K562 (cell line): ENCODE data around the gene SLC43A2. TPM values are rescaled to one million over a fixed set of nuclear protein-coding genes. Genes with fewer than 3 reads are reported as not detected.

Source experiments
- ATAC-seq: fragments of 200-7000 bp; cut with Tn5 transposase; 3 replicates; pipeline ENCODE4 v1.9.1; 2020; ENCODE audit warnings: moderate library complexity
- BruUV-seq: library from RNA; stranded (reverse); fragments of 400-500 nt; replicated peaks from 2 replicates; lab custom pipeline; 2021; lab: Mats Ljungman, UMichigan
- CTCF ChIA-PET: fragments of 300-600 bp; formaldehyde crosslinking; extraction: SDS; loops from one replicate; lab custom pipeline; 2021; ENCODE audit warnings: low intra/inter-chr PET ratio; lab: Yijun Ruan, JAX
- POLR2A ChIA-PET: fragments of 300-600, 350-650 bp; sonication (Branson Sonifier 250); formaldehyde crosslinking; extraction: SDS; loops from one replicate; lab custom pipeline; 2021; ENCODE audit warnings: antibody characterized with exemption, inconsistent platforms; lab: Yijun Ruan, JAX
- DNase-seq, 4 experiments: peaks; one replicate each; pipeline versions ENCODE4 v3.0.0 to v3.0.0-alpha.2; 2011 to 2018; ENCODE audit warnings: low spot score in 3 of 4, mixed read lengths in 3 of 4; ENCODE audit errors: extremely low read depth in 1 of 4
- FAIRE-seq: peaks from 2 replicates; lab custom pipeline; 2011; peaks lifted over from hg19 to GRCh38; lab: Jason Lieb, UNC
- H2AFZ ChIP-seq: 2 replicates; pipeline ENCODE4 v1.6.0; 2011; ENCODE audit warnings: low read depth, low read length, control low read depth, inconsistent platforms
- H3K27ac ChIP-seq: fragments of 200-600 bp; 3 replicates; pipeline ENCODE4 v1.8.0; 2011; ENCODE audit warnings: low read depth, mild to moderate bottlenecking, control low read depth, inconsistent platforms, low read length, moderate library complexity, mixed read lengths; ENCODE audit errors: extremely low read depth
- H3K27me3 ChIP-seq, 2 experiments: fragments of 300-600 bp in 1 of 2; 2 replicates in 1 of 2; 3 replicates in 1 of 2; pipeline versions ENCODE4 v1.6.0 to v1.8.0; 2011; ENCODE audit warnings: inconsistent platforms in 2 of 2, low read length in 2 of 2, mild to moderate bottlenecking in 1 of 2, mixed read lengths in 1 of 2, moderate library complexity in 1 of 2; ENCODE audit not compliant: control insufficient read depth in 2 of 2, insufficient read depth in 2 of 2
- H3K36me3 ChIP-seq: fragments of 300-600 bp; 3 replicates; pipeline ENCODE4 v1.8.0; 2011; ENCODE audit warnings: mild to moderate bottlenecking, low read length, inconsistent platforms; ENCODE audit not compliant: control insufficient read depth, insufficient read depth
- H3K4me1 ChIP-seq, 2 experiments: fragments of 200-600 bp in 1 of 2; replicated peaks in 1 of 2; 2 replicates in 1 of 2; 3 replicates in 1 of 2; pipeline versions ENCODE4 v1.5.1 to v1.8.0; 2011; ENCODE audit warnings: inconsistent platforms in 2 of 2, low read length in 2 of 2, mild to moderate bottlenecking in 1 of 2, mixed read lengths in 1 of 2, moderate library complexity in 1 of 2; ENCODE audit not compliant: control insufficient read depth in 2 of 2, insufficient read depth in 2 of 2
- H3K4me2 ChIP-seq: 2 replicates; pipeline ENCODE4 v1.6.1; 2011; ENCODE audit warnings: low read length, control low read depth, inconsistent platforms, mixed read lengths; ENCODE audit not compliant: insufficient read depth
- H3K4me3 ChIP-seq: fragments of 200-600 bp; sonication (generic), shearing (Covaris generic); 2 replicates; pipeline ENCODE4 v1.5.1; 2016; ENCODE audit warnings: control low read depth, inconsistent platforms
- H3K79me2 ChIP-seq: fragments of 200-600 bp; 3 replicates; pipeline ENCODE4 v1.8.0; 2011; ENCODE audit warnings: low read length, inconsistent platforms; ENCODE audit not compliant: control insufficient read depth, insufficient read depth
- H3K9ac ChIP-seq, 2 experiments: 2 replicates each; pipeline versions ENCODE4 v1.6.0 to v1.6.1; 2011; ENCODE audit warnings: low read depth in 2 of 2, low read length in 2 of 2, control low read depth in 1 of 2, inconsistent platforms in 1 of 2, mild to moderate bottlenecking in 1 of 2, mixed read lengths in 1 of 2; ENCODE audit not compliant: insufficient read depth in 1 of 2
- H3K9me1 ChIP-seq: one replicate; pipeline ENCODE4 v1.6.0; 2011; ENCODE audit warnings: inconsistent platforms, mild to moderate bottlenecking, low read length, moderate library complexity; ENCODE audit not compliant: control insufficient read depth, insufficient read depth
- H3K9me3 ChIP-seq: replicated peaks from 2 replicates; pipeline ENCODE4 v1.5.1; 2011; ENCODE audit warnings: low read depth, low read length, inconsistent platforms; ENCODE audit not compliant: control insufficient read depth, insufficient read depth
- H4K20me1 ChIP-seq: replicated peaks from 2 replicates; pipeline ENCODE4 v1.6.1; 2011; ENCODE audit warnings: low read length, inconsistent platforms, mixed read lengths; ENCODE audit not compliant: control insufficient read depth, insufficient read depth
- CEBPB ChIP-seq: fragments of 450-650 bp; IDR thresholded peaks from 2 replicates; pipeline ENCODE4 v1.6.1; 2016; ENCODE audit warnings: missing genetic modification characterization, missing compliant biosample characterization
- FOXA1 ChIP-seq: fragments of 450-650 bp; IDR thresholded peaks from 2 replicates; pipeline ENCODE4 v1.6.1; 2016; ENCODE audit warnings: mild to moderate bottlenecking, borderline replicate concordance
- HMGXB4 ChIP-seq: sonication (generic); formaldehyde crosslinking; IDR thresholded peaks from 2 replicates; pipeline ENCODE4 v1.8.1; 2023; ENCODE audit warnings: mild to moderate bottlenecking, missing genetic modification reagents
- L3MBTL2 ChIP-seq: fragments of 450-650 bp; IDR thresholded peaks from 2 replicates; pipeline ENCODE4 v1.6.1; 2016; ENCODE audit warnings: mild to moderate bottlenecking, moderate library complexity
- RBFOX2 ChIP-seq: fragments of 200-400 bp; formaldehyde crosslinking; IDR thresholded peaks from 2 replicates; pipeline ENCODE4 v1.6.1; 2017; ENCODE audit warnings: low read depth, mild to moderate bottlenecking, low read length, moderate library complexity
- RBM39 ChIP-seq: fragments of 200-400 bp; formaldehyde crosslinking; optimal IDR thresholded peaks from 2 replicates; pipeline ENCODE3; 2018; ENCODE audit warnings: low read depth, low read length
- RFX7 ChIP-seq: fragments of 250-450 bp; sonication (Bioruptor Pico); IDR thresholded peaks from 2 replicates; pipeline ENCODE4 v1.5.1; 2021; ENCODE audit warnings: mild to moderate bottlenecking
- SMAD2 ChIP-seq: fragments of 150-350 bp; IDR thresholded peaks from 2 replicates; pipeline ENCODE4 v1.6.1; 2014; ENCODE audit warnings: low read depth, mild to moderate bottlenecking, low read length
- TARDBP ChIP-seq: fragments of 450-650 bp; IDR thresholded peaks from 2 replicates; pipeline ENCODE4 v1.6.1; 2016
- TCF3 ChIP-seq: sonication (generic); formaldehyde crosslinking; IDR thresholded peaks from 2 replicates; pipeline ENCODE4 v1.4.0; 2020; ENCODE audit warnings: mild to moderate bottlenecking, missing genetic modification reagents
- TGIF2 ChIP-seq: sonication (generic); formaldehyde crosslinking; IDR thresholded peaks from 2 replicates; pipeline ENCODE4 v1.8.1; 2022; ENCODE audit warnings: mild to moderate bottlenecking, missing genetic modification reagents, moderate library complexity
- ZBTB7A ChIP-seq: IDR thresholded peaks from 2 replicates; pipeline ENCODE4 v1.6.1; 2011; ENCODE audit warnings: low read depth, mild to moderate bottlenecking, low read length, moderate library complexity, borderline replicate concordance; ENCODE audit not compliant: control insufficient read depth
- ZNF124 ChIP-seq: sonication (generic); formaldehyde crosslinking; IDR thresholded peaks from 2 replicates; pipeline ENCODE4 v1.8.1; 2022; ENCODE audit warnings: missing genetic modification reagents
- ZNF445 ChIP-seq: fragments of 250-450 bp; sonication (Bioruptor Pico); IDR thresholded peaks from 2 replicates; pipeline ENCODE4 v1.4.0; 2020; ENCODE audit warnings: low read depth, mild to moderate bottlenecking, moderate library complexity
- ZNF589 ChIP-seq: fragments of 200-800 bp; sonication (Bioruptor generic); IDR thresholded peaks from 2 replicates; pipeline ENCODE4 v1.6.1; 2016; ENCODE audit warnings: low read depth, missing genetic modification characterization, missing compliant biosample characterization
- ZNF639 ChIP-seq, 2 experiments: fragments of 200-800 bp in 1 of 2; sonication (Bioruptor generic) in 1 of 2; sonication (generic) in 1 of 2; formaldehyde crosslinking in 1 of 2; IDR thresholded peaks in 1 of 2; conservative IDR thresholded peaks in 1 of 2; 2 replicates each; pipeline versions ENCODE4 v1.5.0 to v1.6.1; 2016 to 2020; ENCODE audit warnings: missing compliant biosample characterization in 1 of 2, missing genetic modification characterization in 1 of 2, missing genetic modification reagents in 1 of 2
- WGBS: fragments of 100-300 bp; shearing (Covaris generic); methylation state at CpG from one replicate; pipeline ENCODE4 v1.1.6; 2016; ENCODE audit warnings: low coverage, mixed read lengths; ENCODE audit not compliant: insufficient coverage; ENCODE audit errors: missing lambda C conversion rate; 5-methylcytosine and 5-hydroxymethylcytosine counted together
- in situ Hi-C: fragments of 300-500 bp; cut with MboI; formaldehyde crosslinking; loops from 4 replicates; pipeline ENCODE4 v1.15.0; 2018; ENCODE audit warnings: inconsistent platforms, mixed read lengths
- intact Hi-C: fragments of 100-400 bp; cut with micrococcal nuclease; formaldehyde crosslinking; loops from 2 replicates; pipeline ENCODE4 v1.14.2; 2022
- polyA plus RNA-seq, 8 experiments: library from polyadenylated mRNA; depleted of rRNA in 4 of 8; stranded (reverse) in 5 of 8; unstranded in 3 of 8; fragments of >200 nt; fragmentation: Nextera tagmentation in 2 of 8; fragmentation: Illumina TruSeq in 1 of 8; extraction: Ambion mirVana in 2 of 8; extraction: Trizol in 1 of 8; gene quantifications; 2 replicates each; pipeline versions ENCODE4 v1.2.1 to v1.2.3, GENCODE V29; 2011 to 2014; ENCODE audit warnings: inconsistent platforms in 1 of 8, missing spikeins in 1 of 8
- total RNA-seq, 7 experiments: library from RNA; depleted of rRNA in 6 of 7; stranded (reverse); fragments of >200 nt in 6 of 7; fragmentation: Illumina TruSeq in 2 of 7; extraction: Trizol in 2 of 7; gene quantifications; 2 replicates each; pipeline versions ENCODE4 v1.2.1 to v1.2.3, GENCODE V29; 2011 to 2021; ENCODE audit warnings: low replicate concordance in 1 of 7

The SLC43A2 gene
- total and polyA plus RNA-seq, 9 of the 15 experiments (the other 6 are each of a cell fraction or from before 2014, with no cell fraction given) = 0.03 to 10.2 (median 3.6) TPM

- Histone ChIP-seq H2AFZ (no peak overlapping the region), H3K9me1 (no peaks in the 10 kb centered on the region), H3K9ac (peak overlapping the region in 1 of 2 experiments; percentile 28; a peak in 1 of 4 replicates), H3K4me1 (peaks cover 12 to 33% of the 10 kb centered on the region in 2 experiments), H3K27me3 (no peaks in the 10 kb centered on the region), H3K4me3 (no peak overlapping the region), H3K9me3 (no peaks in the 10 kb centered on the region), H3K79me2 (no peaks in the 10 kb centered on the region), H3K4me2 (no peak overlapping the region), H3K27ac (no peak overlapping the region), H4K20me1 (peaks cover 8% of the 10 kb centered on the region; the same call in 1 of the 2 replicates), H3K36me3 (no peaks in the 10 kb centered on the region)
- intact Hi-C loops (no loop called here), in situ Hi-C loops (no loop called here)
- no peak for ATAC-seq
- no peak for DNase-seq
- ChIA-PET CTCF (no interaction called here), POLR2A (interaction anchor here (0.6 kb wide), 1 partner anchor 12 kb away, joined by 3 read pairs; no protein-coding TSS in a partner anchor)
- no TSS peak for BruUV-seq
- WGBS = 77% methylated on average over 12 of the region's 14 CpGs
- no peak for FAIRE-seq
- TF ChIP-seq RBFOX2 (no peak), TARDBP (no peak), ZBTB7A (no peak), ZNF445 (CRISPR knock-in tag) (no peak), L3MBTL2 (no peak), RBM39 (no peak), ZNF639 (CRISPR knock-in tag; conservative IDR thresholded peaks at IDR 0.05 in 1 of 2, IDR thresholded peaks at IDR 0.05 in 1 of 2) (no peak), SMAD2 (no peak), RFX7 (no peak), ZNF589 (CRISPR knock-in tag) (no peak), FOXA1 (no peak), TGIF2 (CRISPR knock-in tag) (no peak), TCF3 (CRISPR knock-in tag) (no peak), ZNF124 (no peak), HMGXB4 (CRISPR knock-in tag) (no peak), CEBPB (tag) (no peak)
These were observed 5.5 kb downstream of the SLC43A2 start for GRCh38 chr17:1623057-1623630.
